ENCODE results near the gene PDPK1. TPM values are rescaled to one million over a fixed set of nuclear protein-coding genes. Genes with fewer than 3 reads are reported as not detected.

The PDPK1 gene
- polyA plus RNA-seq, 4 donors, result 22.2 to 48.9 (median 32.2) TPM

DNA sequence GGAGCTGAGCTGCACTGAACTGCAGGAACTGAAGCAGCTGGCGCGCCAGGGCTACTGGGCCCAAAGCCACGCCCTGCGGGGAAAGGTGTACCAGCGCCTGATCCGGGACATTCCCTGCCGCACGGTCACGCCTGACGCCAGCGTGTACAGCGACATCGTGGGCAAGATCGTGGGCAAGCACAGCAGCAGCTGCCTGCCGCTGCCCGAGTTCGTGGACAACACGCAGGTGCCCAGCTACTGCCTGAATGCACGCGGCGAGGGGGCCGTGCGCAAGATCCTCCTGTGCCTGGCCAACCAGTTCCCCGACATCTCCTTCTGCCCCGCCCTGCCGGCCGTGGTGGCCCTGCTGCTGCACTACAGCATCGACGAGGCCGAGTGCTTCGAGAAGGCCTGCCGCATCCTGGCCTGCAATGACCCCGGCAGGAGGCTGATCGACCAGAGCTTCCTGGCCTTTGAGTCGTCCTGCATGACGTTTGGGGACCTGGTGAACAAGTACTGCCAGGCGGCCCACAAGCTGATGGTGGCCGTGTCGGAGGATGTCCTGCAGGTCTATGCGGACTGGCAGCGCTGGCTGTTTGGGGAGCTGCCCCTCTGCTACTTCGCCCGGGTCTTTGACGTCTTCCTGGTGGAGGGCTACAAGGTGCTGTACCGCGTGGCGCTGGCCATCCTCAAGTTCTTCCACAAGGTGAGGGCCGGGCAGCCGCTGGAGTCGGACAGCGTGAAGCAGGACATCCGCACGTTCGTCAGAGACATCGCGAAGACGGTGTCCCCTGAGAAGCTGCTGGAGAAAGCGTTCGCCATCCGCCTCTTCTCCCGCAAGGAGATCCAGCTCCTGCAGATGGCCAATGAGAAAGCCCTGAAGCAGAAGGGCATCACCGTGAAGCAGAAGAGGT, 41.4 kb upstream of the PDPK1 start:
- Histone ChIP-seq H3K27me3 (ENCODE audit: control insufficient read depth in 3 of 3, insufficient read depth in 3 of 3, low read length in 3 of 3) (no peaks in the 10 kb centered on the region), H3K9me3 (ENCODE audit: control insufficient read depth in 2 of 2, insufficient read depth in 1 of 2, low read depth in 1 of 2, low read length in 1 of 2) (no peaks in the 10 kb centered on the region), H3K27ac (ENCODE audit: low read depth in 1 of 3, low read length in 2 of 3) (no peak overlapping the region), H3K36me3 (ENCODE audit: control insufficient read depth in 3 of 3, insufficient read depth in 2 of 3, low read depth in 1 of 3, low read length in 3 of 3) (peaks cover 0 to 65% (median 3%) of the 10 kb centered on the region in 3 donors), H3K4me1 (ENCODE audit: control insufficient read depth in 3 of 3, insufficient read depth in 2 of 3, low read depth in 1 of 3, low read length in 2 of 3) (peaks cover 0 to 7% (median 0%) of the 10 kb centered on the region in 3 donors), H3K4me3 (ENCODE audit: low read depth in 1 of 3, low read length in 3 of 3) (no peak overlapping the region)
- no peak for DNase-seq
- WGBS, 3 donors, result 95 to 96% (median 95%) methylated on average over 62 of the region's 62 CpGs
- FAIRE-seq, result no peak

DNA sequence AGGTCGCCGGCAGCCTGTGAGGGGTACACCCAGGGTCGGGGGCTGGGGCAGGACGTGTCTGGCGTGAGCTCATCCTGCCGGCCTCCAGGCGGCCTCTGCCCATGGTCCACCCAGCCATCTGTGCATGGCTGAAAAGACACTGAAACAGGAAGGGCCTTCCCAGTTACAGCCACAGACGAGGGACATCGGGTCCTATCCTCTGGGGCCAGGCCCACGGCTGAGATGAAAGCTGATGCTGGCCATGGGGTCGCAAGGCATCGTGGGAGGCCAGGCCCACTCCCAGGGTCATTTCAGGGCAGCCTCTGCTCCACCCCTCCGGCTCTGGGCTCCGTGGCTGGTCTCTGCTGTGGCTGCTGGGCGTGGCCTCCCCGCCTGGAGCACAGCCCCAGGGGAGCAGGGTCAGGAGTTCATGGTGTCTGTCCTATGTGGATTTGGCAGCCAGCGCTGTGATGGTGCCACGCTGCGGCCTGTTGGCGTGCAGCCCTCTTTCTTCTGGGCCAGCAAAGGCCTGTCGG, 40.6 kb upstream of the PDPK1 start:
- no peak for FAIRE-seq
- no peaks in the 10 kb centered on the region for H3K9me3 ChIP-seq (ENCODE audit: control insufficient read depth in 2 of 2, insufficient read depth in 1 of 2, low read depth in 1 of 2, low read length in 1 of 2)
- peaks cover 0 to 14% (median 0%) of the 10 kb centered on the region in 3 donors for H3K4me1 ChIP-seq (ENCODE audit: control insufficient read depth in 3 of 3, insufficient read depth in 2 of 3, low read depth in 1 of 3, low read length in 2 of 3)
- WGBS, 3 donors, result 56 to 65% (median 58%) methylated on average over 21 of the region's 21 CpGs
- no peak for DNase-seq
- no peak overlapping the region for H3K27ac ChIP-seq (ENCODE audit: low read depth in 1 of 3, low read length in 2 of 3)
- H3K36me3 ChIP-seq (ENCODE audit: control insufficient read depth in 3 of 3, insufficient read depth in 2 of 3, low read depth in 1 of 3, low read length in 3 of 3), result peaks cover 0 to 71% (median 3%) of the 10 kb centered on the region in 3 donors
- no peak overlapping the region for H3K4me3 ChIP-seq (ENCODE audit: low read depth in 1 of 3, low read length in 3 of 3)
- no peaks in the 10 kb centered on the region for H3K27me3 ChIP-seq (ENCODE audit: control insufficient read depth in 3 of 3, insufficient read depth in 3 of 3, low read length in 3 of 3)

GRCh38 chr16:2497695-2498484, 39.9 kb upstream of the PDPK1 start:
- Histone ChIP-seq H3K27ac (ENCODE audit: low read depth in 1 of 3, low read length in 2 of 3) (no peak overlapping the region), H3K9me3 (ENCODE audit: control insufficient read depth in 2 of 2, insufficient read depth in 1 of 2, low read depth in 1 of 2, low read length in 1 of 2) (no peaks in the 10 kb centered on the region), H3K27me3 (ENCODE audit: control insufficient read depth in 3 of 3, insufficient read depth in 3 of 3, low read length in 3 of 3) (no peaks in the 10 kb centered on the region), H3K4me3 (ENCODE audit: low read depth in 1 of 3, low read length in 3 of 3) (no peak overlapping the region), H3K4me1 (ENCODE audit: control insufficient read depth in 3 of 3, insufficient read depth in 2 of 3, low read depth in 1 of 3, low read length in 2 of 3) (peaks cover 0 to 16% (median 0%) of the 10 kb centered on the region in 3 donors), H3K36me3 (ENCODE audit: control insufficient read depth in 3 of 3, insufficient read depth in 2 of 3, low read depth in 1 of 3, low read length in 3 of 3) (peaks cover 0 to 69% (median 3%) of the 10 kb centered on the region in 3 donors)
- FAIRE-seq (no peak), DNase-seq (no peak)
- WGBS, 3 donors, result 83 to 92% (median 89%) methylated on average over 26 of the region's 26 CpGs

DNA sequence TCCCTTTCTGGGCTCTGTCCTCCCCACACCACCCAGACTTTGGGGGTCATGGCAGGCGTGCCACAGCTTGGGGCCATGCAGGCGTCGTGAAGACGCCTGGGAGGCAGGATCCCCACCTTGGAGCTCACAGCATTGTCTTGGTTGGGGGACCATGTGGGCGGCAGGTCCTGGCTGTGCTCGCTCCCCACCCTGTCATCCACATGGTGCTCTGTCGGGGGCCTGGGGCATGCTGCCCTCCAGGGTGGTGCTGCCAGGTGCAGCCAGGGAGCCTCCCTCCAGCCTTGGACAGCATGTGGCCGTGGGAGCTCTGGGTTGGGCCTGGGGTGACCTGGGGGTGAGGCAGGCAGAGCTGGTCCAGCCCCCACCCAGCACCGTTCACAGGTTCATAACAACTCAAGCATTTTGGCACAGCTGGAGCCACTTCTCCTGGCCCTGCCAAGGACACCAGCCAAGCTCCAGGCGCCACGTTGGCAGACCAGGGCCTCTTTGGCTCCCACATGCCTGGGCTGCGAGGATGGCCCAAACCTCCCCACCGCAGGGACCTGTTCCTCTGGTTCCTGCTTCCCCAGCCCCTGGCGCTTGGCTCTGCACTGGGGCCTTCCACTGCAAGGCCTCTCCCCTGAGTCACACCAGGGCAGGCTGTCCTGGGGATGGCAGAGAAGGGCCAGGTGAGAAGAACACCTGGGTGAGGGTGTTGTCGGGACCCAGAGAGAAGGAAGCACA, 39.1 kb upstream of the PDPK1 start:
- Histone ChIP-seq H3K27me3 (ENCODE audit: control insufficient read depth in 3 of 3, insufficient read depth in 3 of 3, low read length in 3 of 3) (no peaks in the 10 kb centered on the region), H3K4me3 (ENCODE audit: low read depth in 1 of 3, low read length in 3 of 3) (no peak overlapping the region), H3K4me1 (ENCODE audit: control insufficient read depth in 3 of 3, insufficient read depth in 2 of 3, low read depth in 1 of 3, low read length in 2 of 3) (peaks cover 0 to 21% (median 0%) of the 10 kb centered on the region in 3 donors), H3K27ac (ENCODE audit: low read depth in 1 of 3, low read length in 2 of 3) (no peak overlapping the region), H3K36me3 (ENCODE audit: control insufficient read depth in 3 of 3, insufficient read depth in 2 of 3, low read depth in 1 of 3, low read length in 3 of 3) (peaks cover 0 to 66% (median 3%) of the 10 kb centered on the region in 3 donors), H3K9me3 (ENCODE audit: control insufficient read depth in 2 of 2, insufficient read depth in 1 of 2, low read depth in 1 of 2, low read length in 1 of 2) (no peaks in the 10 kb centered on the region)
- 88 to 92% (median 90%) methylated on average over 13 to 15 of the region's 15 CpGs for WGBS, 3 donors
- DNase-seq (no peak), FAIRE-seq (no peak)

DNA sequence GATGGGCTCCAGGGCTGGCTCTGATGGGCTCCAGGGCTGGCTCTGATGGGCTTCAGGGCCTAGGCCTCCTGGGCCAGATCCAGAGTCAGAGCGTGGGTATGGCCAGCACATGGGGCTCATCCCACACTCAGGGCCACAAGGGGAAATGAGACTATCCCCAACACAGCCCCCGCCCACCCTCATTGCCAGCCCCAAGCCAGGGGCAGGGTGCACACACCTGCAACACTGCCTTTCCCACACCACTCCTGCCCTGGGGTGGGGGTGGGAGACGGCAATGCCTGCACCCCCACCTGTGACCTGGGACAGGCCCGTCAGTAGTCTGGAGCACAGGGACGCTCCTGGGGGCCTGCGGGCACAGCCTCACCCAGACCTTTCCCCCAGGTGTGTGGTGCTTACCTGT, 38.4 kb upstream of the PDPK1 start:
- H3K9me3 ChIP-seq (ENCODE audit: control insufficient read depth in 2 of 2, insufficient read depth in 1 of 2, low read depth in 1 of 2, low read length in 1 of 2), result no peaks in the 10 kb centered on the region
- H3K27me3 ChIP-seq (ENCODE audit: control insufficient read depth in 3 of 3, insufficient read depth in 3 of 3, low read length in 3 of 3), result no peaks in the 10 kb centered on the region
- FAIRE-seq (no peak), DNase-seq (no peak)
- no peak overlapping the region for H3K4me3 ChIP-seq (ENCODE audit: low read depth in 1 of 3, low read length in 3 of 3)
- H3K36me3 ChIP-seq (ENCODE audit: control insufficient read depth in 3 of 3, insufficient read depth in 2 of 3, low read depth in 1 of 3, low read length in 3 of 3), result peaks cover 0 to 65% (median 3%) of the 10 kb centered on the region in 3 donors
- 86 to 98% (median 91%) methylated on average over 6 of the region's 6 CpGs for WGBS, 3 donors
- H3K4me1 ChIP-seq (ENCODE audit: control insufficient read depth in 3 of 3, insufficient read depth in 2 of 3, low read depth in 1 of 3, low read length in 2 of 3), result peaks cover 0 to 21% (median 0%) of the 10 kb centered on the region in 3 donors
- H3K27ac ChIP-seq (ENCODE audit: low read depth in 1 of 3, low read length in 2 of 3), result no peak overlapping the region

DNA sequence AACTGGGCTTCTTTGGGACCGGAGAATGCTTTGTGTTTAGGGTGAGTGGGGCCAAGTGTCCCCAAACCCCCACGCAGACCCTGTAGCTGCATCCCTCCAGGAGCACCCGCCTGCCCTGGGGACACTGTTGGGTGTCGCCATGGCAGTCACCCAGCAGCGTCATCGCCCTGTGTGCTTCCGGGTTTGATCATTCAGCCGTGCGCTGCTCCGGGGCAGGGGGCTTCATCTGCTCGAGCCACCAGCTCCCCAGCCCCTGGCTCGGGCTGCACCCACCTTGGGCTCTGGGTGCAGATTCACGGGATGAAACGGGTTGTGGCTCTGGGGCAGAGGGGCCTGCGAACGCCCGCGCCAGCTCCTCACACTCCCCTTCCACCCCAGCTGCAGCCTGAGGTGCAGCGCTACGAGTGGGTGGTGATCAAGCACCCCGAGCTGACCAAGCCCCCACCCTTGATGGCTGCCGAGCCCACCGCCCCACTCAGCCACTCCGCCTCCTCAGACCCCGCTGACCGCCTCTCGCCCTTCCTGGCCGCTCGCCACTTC, 37.9 kb upstream of the PDPK1 start:
- peaks cover 0 to 21% (median 0%) of the 10 kb centered on the region in 3 donors for H3K4me1 ChIP-seq (ENCODE audit: control insufficient read depth in 3 of 3, insufficient read depth in 2 of 3, low read depth in 1 of 3, low read length in 2 of 3)
- FAIRE-seq (no peak), DNase-seq (no peak)
- H3K36me3 ChIP-seq (ENCODE audit: control insufficient read depth in 3 of 3, insufficient read depth in 2 of 3, low read depth in 1 of 3, low read length in 3 of 3), result peaks cover 0 to 65% (median 3%) of the 10 kb centered on the region in 3 donors
- no peak overlapping the region for H3K27ac ChIP-seq (ENCODE audit: low read depth in 1 of 3, low read length in 2 of 3)
- no peaks in the 10 kb centered on the region for H3K27me3 ChIP-seq (ENCODE audit: control insufficient read depth in 3 of 3, insufficient read depth in 3 of 3, low read length in 3 of 3)
- 93 to 96% (median 94%) methylated on average over 28 to 29 of the region's 29 CpGs for WGBS, 3 donors
- H3K4me3 ChIP-seq (ENCODE audit: low read depth in 1 of 3, low read length in 3 of 3), result no peak overlapping the region
- H3K9me3 ChIP-seq (ENCODE audit: control insufficient read depth in 2 of 2, insufficient read depth in 1 of 2, low read depth in 1 of 2, low read length in 1 of 2), result no peaks in the 10 kb centered on the region

DNA sequence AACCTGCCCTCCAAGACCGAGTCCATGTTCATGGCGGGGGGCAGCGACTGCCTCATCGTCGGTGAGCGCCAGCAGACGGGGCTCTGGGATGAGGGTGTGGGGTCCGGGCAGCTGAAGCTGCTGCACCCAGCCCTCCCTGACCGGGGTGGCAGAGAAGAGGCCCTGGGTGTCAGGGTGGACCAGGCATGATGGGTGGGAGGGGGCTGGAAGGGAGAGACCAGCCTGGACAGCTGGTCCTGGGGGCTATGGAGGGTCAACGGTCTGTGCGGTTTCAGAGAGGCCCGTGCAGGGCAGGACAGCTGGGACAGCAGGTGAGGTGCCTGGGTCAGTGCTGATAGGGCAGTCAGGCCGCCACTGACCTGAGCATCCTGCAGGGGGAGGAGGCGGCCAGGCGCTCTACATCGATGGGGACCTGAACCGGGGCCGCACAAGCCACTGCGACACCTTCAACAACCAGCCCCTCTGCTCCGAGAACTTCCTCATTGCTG, 37.3 kb upstream of the PDPK1 start:
- 86 to 93% (median 90%) methylated on average over 19 to 20 of the region's 20 CpGs for WGBS, 3 donors
- no peaks in the 10 kb centered on the region for H3K9me3 ChIP-seq (ENCODE audit: control insufficient read depth in 2 of 2, insufficient read depth in 1 of 2, low read depth in 1 of 2, low read length in 1 of 2)
- peaks cover 0 to 65% (median 3%) of the 10 kb centered on the region in 3 donors for H3K36me3 ChIP-seq (ENCODE audit: control insufficient read depth in 3 of 3, insufficient read depth in 2 of 3, low read depth in 1 of 3, low read length in 3 of 3)
- H3K27me3 ChIP-seq (ENCODE audit: control insufficient read depth in 3 of 3, insufficient read depth in 3 of 3, low read length in 3 of 3), result no peaks in the 10 kb centered on the region
- no peak overlapping the region for H3K4me3 ChIP-seq (ENCODE audit: low read depth in 1 of 3, low read length in 3 of 3)
- FAIRE-seq (no peak), DNase-seq (no peak)
- H3K27ac ChIP-seq (ENCODE audit: low read depth in 1 of 3, low read length in 2 of 3), result no peak overlapping the region
- peaks cover 0 to 21% (median 0%) of the 10 kb centered on the region in 3 donors for H3K4me1 ChIP-seq (ENCODE audit: control insufficient read depth in 3 of 3, insufficient read depth in 2 of 3, low read depth in 1 of 3, low read length in 2 of 3)

Data from small intestine (tissue), 7 donors.